Esophagus squamous epithelium (tissue), 5 donors: ENCODE data around the gene RASA1. TPM values are rescaled to one million over a fixed set of nuclear protein-coding genes. Genes with fewer than 3 reads are reported as not detected.

ENCODE experiments used
- DNase-seq: peaks from one replicate; lab custom pipeline; 2025; lab: John Stamatoyannopoulos, UW
- H3K27ac ChIP-seq, 4 donors: fragments of 200-600 bp; sonication (generic); one replicate each; pipeline ENCODE4 v1.5.1; 2016 to 2019; ENCODE audit warnings: mild to moderate bottlenecking in 1 of 4
- H3K27me3 ChIP-seq, 4 donors: fragments of 200-600 bp; sonication (generic); 1 replicate in 3 of 4; 2 replicates in 1 of 4; pipeline versions ENCODE4 v1.5.1 to v1.6.0; 2017 to 2021; ENCODE audit warnings: antibody characterized with exemption in 1 of 4
- H3K36me3 ChIP-seq, 3 donors: fragments of 200-600 bp; sonication (generic); one replicate each; pipeline ENCODE4 v1.5.1; 2016 to 2019
- H3K4me1 ChIP-seq, 3 donors: fragments of 200-600 bp; sonication (generic); one replicate each; pipeline ENCODE4 v1.5.1; 2017 to 2019
- H3K4me3 ChIP-seq, 4 donors: fragments of 200-600 bp; sonication (generic); 1 replicate in 3 of 4; 2 replicates in 1 of 4; pipeline ENCODE4 v1.5.1; 2016 to 2019; ENCODE audit warnings: mild to moderate bottlenecking in 2 of 4, moderate library complexity in 1 of 4
- H3K9me3 ChIP-seq, 3 donors: fragments of 200-600 bp; sonication (generic); one replicate each; pipeline ENCODE4 v1.5.1; 2016 to 2019
- POLR2A ChIP-seq, 4 donors: fragments of 450-650 bp; IDR thresholded peaks; one replicate each; pipeline ENCODE4 v1.6.1; 2017; ENCODE audit warnings: antibody characterized with exemption in 4 of 4, mild to moderate bottlenecking in 4 of 4, moderate library complexity in 3 of 4
- WGBS, 2 donors: methylation state at CpG; one replicate each; pipeline ENCODE4 v1.1.5; 2018; 5-methylcytosine and 5-hydroxymethylcytosine counted together
- intact Hi-C: fragments of 100-400 bp; cut with DNase I; formaldehyde crosslinking; loops from one replicate; pipeline ENCODE4 v1.15.0; 2022
- total RNA-seq, 4 donors: library from RNA; depleted of rRNA; stranded (reverse); fragments of >200 nt; gene quantifications; one replicate each; pipeline ENCODE4 v1.1.0, GENCODE V29; 2016
- TF ChIP-seq, protein P1 (sequence below), 6 experiments: fragments of 450-650 bp in 4 of 6; fragments of 200-600 bp in 2 of 6; sonication (generic) in 2 of 6; IDR thresholded peaks; one replicate each; pipeline ENCODE4 v1.5.1; 2016 to 2019; ENCODE audit warnings: antibody characterized with exemption in 6 of 6, mild to moderate bottlenecking in 4 of 6, moderate library complexity in 4 of 6
- donor health status: DM: yes; HTN: yes; CAD: no.

The RASA1 gene
- total RNA-seq, 4 donors from 2014 or later = 14.6 to 30.2 (median 26.5) TPM

DNA sequence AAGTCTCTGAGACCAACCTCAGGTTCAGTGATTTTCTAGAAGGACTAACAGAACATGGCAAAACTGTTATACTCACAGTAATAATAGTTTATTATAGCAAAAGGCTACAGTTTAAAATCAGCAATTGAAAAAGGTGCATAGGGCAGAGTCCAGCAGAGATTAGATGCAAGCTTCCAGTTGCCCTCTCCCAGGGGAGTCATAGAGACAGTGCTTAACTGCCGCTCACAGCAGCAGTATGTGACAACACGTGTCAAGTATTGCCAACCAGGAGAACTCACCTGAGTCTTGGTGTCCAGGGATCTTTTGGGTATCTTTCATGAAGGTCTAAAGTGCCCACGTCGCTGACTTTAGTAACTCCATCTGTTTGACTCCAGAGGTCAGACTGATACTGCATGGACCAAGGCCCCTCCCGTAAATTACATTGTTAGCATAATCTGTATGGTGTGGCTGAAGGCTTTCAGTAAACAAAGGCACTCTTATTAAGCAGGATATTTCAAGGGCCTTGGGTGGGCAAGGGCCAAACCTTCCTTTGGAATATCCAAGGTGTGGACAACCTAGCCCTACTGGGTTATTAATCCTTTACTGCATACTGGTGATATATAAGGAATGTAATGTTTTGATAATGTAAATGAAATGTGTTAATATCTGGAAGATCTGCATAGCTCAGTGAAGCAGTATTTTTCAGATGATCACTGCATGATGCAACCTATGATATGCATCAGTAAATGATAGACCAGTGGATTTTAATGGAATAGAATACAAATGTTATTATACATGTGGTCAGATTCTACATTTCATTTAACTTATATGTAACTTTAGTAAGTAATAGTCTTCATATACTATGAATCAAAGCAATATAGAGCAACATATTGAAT lies 44.0 kb downstream of the RASA1 start:
- TF ChIP-seq POLR2A (IDR thresholded peaks at IDR 0.05) = no peak
- TF ChIP-seq, protein P1, sequence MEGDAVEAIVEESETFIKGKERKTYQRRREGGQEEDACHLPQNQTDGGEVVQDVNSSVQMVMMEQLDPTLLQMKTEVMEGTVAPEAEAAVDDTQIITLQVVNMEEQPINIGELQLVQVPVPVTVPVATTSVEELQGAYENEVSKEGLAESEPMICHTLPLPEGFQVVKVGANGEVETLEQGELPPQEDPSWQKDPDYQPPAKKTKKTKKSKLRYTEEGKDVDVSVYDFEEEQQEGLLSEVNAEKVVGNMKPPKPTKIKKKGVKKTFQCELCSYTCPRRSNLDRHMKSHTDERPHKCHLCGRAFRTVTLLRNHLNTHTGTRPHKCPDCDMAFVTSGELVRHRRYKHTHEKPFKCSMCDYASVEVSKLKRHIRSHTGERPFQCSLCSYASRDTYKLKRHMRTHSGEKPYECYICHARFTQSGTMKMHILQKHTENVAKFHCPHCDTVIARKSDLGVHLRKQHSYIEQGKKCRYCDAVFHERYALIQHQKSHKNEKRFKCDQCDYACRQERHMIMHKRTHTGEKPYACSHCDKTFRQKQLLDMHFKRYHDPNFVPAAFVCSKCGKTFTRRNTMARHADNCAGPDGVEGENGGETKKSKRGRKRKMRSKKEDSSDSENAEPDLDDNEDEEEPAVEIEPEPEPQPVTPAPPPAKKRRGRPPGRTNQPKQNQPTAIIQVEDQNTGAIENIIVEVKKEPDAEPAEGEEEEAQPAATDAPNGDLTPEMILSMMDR (IDR thresholded peaks at IDR 0.05) = no peak
- 82 to 94% methylated on average over 5 of the region's 5 CpGs for WGBS, 2 donors
- intact Hi-C loops = no loop called here

DNA sequence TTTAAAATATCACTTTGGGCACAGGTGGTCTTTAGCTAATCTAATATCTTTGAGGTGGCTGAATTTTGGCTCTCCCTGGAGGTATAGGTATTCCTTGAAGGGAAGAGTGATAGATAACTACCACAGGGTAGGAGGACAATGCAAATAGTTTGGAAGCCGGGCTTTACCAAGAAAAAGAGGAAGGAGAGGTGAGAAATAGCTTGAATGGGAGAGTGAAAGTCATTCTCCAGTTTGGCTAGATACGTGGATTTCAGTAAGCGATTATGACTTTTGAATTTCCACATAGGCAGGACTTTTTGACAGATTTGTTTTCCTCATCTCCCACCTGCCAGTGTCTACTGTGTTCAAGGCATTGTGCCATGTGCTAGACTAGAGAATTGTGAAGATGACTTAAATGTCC lies 45.5 kb downstream of the RASA1 start:
- H3K36me3 ChIP-seq = no peaks in the 10 kb centered on the region
- no peak overlapping the region for H3K27ac ChIP-seq
- DNase-seq = no peak
- no peaks in the 10 kb centered on the region for H3K9me3 ChIP-seq
- H3K27me3 ChIP-seq = no peaks in the 10 kb centered on the region
- WGBS, 2 donors = 87 to 88% methylated on average over 3 of the region's 3 CpGs
- intact Hi-C loops = no loop called here
- H3K4me3 ChIP-seq = no peak overlapping the region
- H3K4me1 ChIP-seq = no peaks in the 10 kb centered on the region
- no peak for TF ChIP-seq POLR2A (IDR thresholded peaks at IDR 0.05)
- TF ChIP-seq, protein P1 (IDR thresholded peaks at IDR 0.05) = no peak

More for the DNA sequence above, 44.0 kb downstream of the RASA1 start:
- no peak for DNase-seq
- Histone ChIP-seq H3K36me3 (no peaks in the 10 kb centered on the region), H3K9me3 (no peaks in the 10 kb centered on the region), H3K4me1 (no peaks in the 10 kb centered on the region), H3K4me3 (no peak overlapping the region), H3K27me3 (no peaks in the 10 kb centered on the region), H3K27ac (no peak overlapping the region)

DNA sequence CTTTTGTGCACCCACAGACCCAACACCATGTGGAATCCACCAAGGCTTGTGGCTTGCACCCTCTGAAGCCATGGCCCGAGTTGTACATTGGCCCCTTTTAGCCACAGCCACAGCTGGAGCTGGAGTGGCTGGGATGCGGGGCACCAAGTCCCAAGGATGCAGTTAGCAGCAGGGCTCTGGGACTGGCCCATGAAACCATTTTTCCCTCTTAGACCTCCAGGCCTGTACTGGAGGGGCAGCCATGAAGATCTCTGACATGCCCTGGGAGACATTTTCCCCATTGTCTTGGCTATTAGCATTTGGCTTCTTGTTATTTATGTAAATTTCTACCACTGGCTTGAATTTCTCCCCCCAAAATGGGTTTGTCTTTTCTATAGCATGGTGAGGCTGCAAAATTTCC lies 51.8 kb downstream of the RASA1 start:
- Histone ChIP-seq H3K9me3 (peaks cover 0 to 5% (median 0%) of the 10 kb centered on the region in 3 donors), H3K27me3 (no peaks in the 10 kb centered on the region), H3K4me3 (no peak overlapping the region), H3K4me1 (no peaks in the 10 kb centered on the region), H3K36me3 (peaks cover 0 to 11% (median 0%) of the 10 kb centered on the region in 3 donors), H3K27ac (no peak overlapping the region)
- no peak for TF ChIP-seq POLR2A (IDR thresholded peaks at IDR 0.05)
- TF ChIP-seq, protein P1 (IDR thresholded peaks at IDR 0.05) = no peak
- 100% methylated on average over 2 of the region's 2 CpGs for WGBS, 2 donors
- intact Hi-C loops = no loop called here
- no peak for DNase-seq

DNA sequence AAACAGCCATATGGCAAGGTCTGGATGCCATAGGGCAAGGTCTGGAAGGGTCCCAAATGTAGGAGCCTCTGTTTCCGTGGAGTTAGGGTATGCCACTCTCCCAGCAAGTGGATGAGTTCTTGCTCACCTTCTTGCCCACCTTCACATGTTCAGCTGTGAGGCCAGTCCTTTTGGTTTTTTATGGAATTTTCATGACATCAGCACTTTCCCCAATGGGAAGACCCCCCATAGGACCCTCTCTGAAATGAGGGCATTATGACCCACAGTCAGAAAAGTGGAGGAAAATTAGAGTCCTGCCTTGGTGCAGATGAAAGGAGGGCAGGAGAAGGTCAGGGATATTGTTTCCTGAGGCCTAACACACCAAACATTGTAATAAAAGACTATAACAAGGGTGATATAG lies 53.9 kb downstream of the RASA1 start:
- WGBS, 2 donors = 100% methylated on average over 1 of the region's 1 CpG
- Histone ChIP-seq H3K9me3 (peaks cover 0 to 5% (median 0%) of the 10 kb centered on the region in 3 donors), H3K27ac (no peak overlapping the region), H3K27me3 (no peaks in the 10 kb centered on the region), H3K4me1 (no peaks in the 10 kb centered on the region), H3K4me3 (no peak overlapping the region), H3K36me3 (peaks cover 0 to 11% (median 0%) of the 10 kb centered on the region in 3 donors)
- intact Hi-C loops = no loop called here
- TF ChIP-seq, protein P1 (IDR thresholded peaks at IDR 0.05) = no peak
- TF ChIP-seq POLR2A (IDR thresholded peaks at IDR 0.05) = no peak
- no peak for DNase-seq

DNA sequence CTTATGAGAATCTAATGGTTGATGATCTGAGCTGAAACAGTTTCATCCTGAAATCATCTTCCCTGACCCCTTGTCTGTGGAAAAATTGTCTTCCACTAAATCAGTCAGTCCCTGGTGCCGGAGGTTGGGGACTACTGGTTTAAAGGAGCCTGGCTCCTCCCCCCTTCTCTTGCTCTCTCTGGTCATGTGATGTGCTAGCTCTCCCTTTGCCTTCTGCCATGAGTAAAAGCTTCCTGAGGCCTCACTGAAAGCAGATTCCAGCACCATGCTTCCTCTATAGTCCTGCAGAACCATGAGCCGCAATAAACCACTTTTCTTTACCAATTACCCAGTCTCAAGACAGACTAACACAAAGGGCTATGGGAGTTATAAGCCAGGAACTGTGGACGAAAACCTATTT lies 54.7 kb downstream of the RASA1 start:
- TF ChIP-seq, protein P1 (IDR thresholded peaks at IDR 0.05) = no peak
- no peak for TF ChIP-seq POLR2A (IDR thresholded peaks at IDR 0.05)
- Histone ChIP-seq H3K27me3 (no peaks in the 10 kb centered on the region), H3K27ac (no peak overlapping the region), H3K4me3 (no peak overlapping the region), H3K9me3 (peaks cover 0 to 5% (median 0%) of the 10 kb centered on the region in 3 donors), H3K4me1 (no peaks in the 10 kb centered on the region), H3K36me3 (peaks cover 0 to 11% (median 0%) of the 10 kb centered on the region in 3 donors)
- WGBS, 2 donors = 91% methylated on average over 3 of the region's 3 CpGs
- no peak for DNase-seq
- intact Hi-C loops = no loop called here
